HG03469 (cell line): ENCODE measurements around the gene NR0B2.
A peak's percentile ranks its signal among the peaks of the same experiment; 100 is the strongest.
"Not testable (repeated sequence)": the region's sequence is repeated elsewhere in the genome, so short reads cannot be mapped to it uniquely, and the experiment has no call there.

ENCODE experiments used
- ATAC-seq: cut with Tn5 transposase; IDR thresholded peaks from one replicate; pipeline ENCODE4 v1.9.1; 2021; ENCODE audit warnings: mild to moderate bottlenecking, moderate library complexity, moderate number of reproducible peaks; ENCODE audit not compliant: unreplicated experiment

NR0B2 gene

GRCh38 chr1:26894263-26894662 lies 19.5 kb downstream of the NR0B2 start:
- ATAC-seq: no peak

DNA sequence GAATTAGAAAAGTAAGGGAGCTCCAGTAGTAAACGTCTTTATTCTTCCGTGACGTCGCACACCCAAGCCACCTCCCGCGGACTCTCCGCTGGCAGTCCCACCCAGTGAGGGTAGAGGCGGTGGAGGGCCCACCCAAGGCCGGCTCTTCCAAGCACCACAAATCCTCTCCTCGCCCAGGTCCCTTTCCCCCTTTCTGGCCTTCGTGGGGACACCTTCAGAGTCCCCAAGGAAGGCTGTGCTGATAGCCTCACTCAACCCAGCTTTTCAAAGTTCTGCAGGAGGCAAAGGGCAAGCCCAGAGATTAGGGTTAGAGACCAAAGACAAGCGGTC lies 23.3 kb downstream of the NR0B2 start:
- ATAC-seq: peak; percentile 11

- peak; percentile 66 for ATAC-seq
Measured at GRCh38 chr1:26889551-26890466, 24.0 kb downstream of the NR0B2 start, which contains the start of gene GPN2. Gene GPN2 (minus strand): TSS chr1:26890283. CDS start chr1:26890096, 187 bp downstream.

- ATAC-seq: no peak
Measured at GRCh38 chr1:26888231-26888630, 25.5 kb downstream of the NR0B2 start.

- no peak for ATAC-seq
Measured at GRCh38 chr1:26887125-26887524, 26.6 kb downstream of the NR0B2 start.

- no peak for ATAC-seq
Measured at GRCh38 chr1:26882696-26883463, 30.9 kb downstream of the NR0B2 start.

DNA sequence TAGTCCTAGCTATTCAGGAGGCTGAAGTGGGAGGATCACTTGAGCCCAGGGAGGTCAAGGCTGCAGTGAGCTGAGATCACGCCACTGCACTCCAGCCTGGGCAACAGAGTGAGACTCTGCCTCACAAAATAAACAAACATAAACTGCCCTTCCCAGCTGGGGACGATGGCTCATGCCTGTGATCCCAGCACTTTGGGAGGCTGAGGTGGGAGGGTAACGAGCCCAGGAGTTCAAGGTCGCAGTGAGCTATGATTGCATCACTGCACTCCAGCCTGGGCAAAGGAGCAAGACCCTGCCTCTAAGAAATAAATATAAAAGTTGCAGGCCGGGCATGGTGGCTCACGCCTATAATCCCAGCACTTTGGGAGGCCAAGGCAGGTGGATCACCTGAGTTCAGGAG lies 32.2 kb downstream of the NR0B2 start:
- not testable (repeated sequence) for ATAC-seq

- ATAC-seq: no peak
Measured at GRCh38 chr1:26879793-26880192, 34.0 kb downstream of the NR0B2 start.

- no peak for ATAC-seq
Measured at GRCh38 chr1:26877326-26877725, 36.4 kb downstream of the NR0B2 start.

DNA sequence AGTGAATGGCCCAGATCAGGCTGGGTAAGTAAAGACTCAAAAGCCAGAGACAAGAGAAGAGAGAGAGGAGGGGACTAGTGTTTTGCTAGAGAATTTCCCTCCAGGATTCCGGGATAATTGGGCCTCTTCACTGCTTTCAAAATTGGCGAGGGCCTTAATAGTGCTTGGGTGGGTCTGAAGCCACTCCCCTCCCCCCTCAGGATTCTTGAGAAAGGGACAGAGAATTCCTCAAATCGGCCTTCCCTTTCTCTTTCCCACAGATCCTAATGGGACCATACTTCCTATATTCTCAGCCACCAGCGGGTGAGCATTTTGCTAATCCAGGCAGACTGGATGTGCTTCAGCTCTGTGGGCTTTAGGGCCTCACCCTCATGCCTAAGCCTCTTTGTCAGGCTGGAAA lies 38.9 kb downstream of the NR0B2 start:
- ATAC-seq: no peak

- not testable (repeated sequence) for ATAC-seq
Measured at GRCh38 chr1:26873097-26873496, 40.7 kb downstream of the NR0B2 start.

- ATAC-seq: peak; percentile 76
Measured at GRCh38 chr1:26864610-26865480, 48.9 kb downstream of the NR0B2 start.

DNA sequence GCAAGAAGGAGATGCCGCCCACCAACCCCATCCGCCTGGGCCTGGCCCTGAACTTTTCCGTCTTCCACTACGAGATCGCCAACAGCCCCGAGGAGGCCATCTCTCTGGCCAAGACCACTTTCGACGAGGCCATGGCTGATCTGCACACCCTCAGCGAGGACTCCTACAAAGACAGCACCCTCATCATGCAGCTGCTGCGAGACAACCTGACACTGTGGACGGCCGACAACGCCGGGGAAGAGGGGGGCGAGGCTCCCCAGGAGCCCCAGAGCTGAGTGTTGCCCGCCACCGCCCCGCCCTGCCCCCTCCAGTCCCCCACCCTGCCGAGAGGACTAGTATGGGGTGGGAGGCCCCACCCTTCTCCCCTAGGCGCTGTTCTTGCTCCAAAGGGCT lies 50.1 kb downstream of the NR0B2 start:
- ATAC-seq: no peak

- ATAC-seq: no peak
Measured at GRCh38 chr1:26862781-26863684, 50.7 kb downstream of the NR0B2 start, which contains the start of gene SFN. Gene SFN (plus strand): TSS chr1:26863149. CDS start chr1:26863213, 64 bp downstream.

DNA sequence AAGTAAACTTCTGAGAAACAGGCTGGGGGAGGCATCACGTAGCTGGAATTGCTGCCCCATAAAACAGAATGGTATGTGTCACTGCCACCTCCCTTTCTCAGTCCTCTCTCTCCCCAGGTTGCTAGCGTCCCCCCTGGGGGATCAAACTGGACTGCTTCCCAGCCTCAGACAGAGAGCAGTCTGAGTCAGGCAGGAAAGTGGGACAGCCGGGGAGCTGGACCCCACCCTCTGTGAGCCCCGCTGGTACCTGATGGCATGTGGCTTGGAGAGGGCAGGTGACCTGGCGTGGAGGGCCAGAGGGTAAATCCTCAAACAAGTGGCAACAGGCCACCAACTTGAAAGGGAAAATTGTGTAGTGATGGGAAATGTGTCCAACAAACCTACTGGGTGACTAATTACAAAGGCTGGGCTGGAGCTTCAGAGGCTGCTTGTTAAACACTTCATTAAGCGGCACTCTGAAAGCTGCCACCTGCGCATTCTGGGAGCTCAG lies 51.8 kb downstream of the NR0B2 start:
- ATAC-seq: no peak
